IMR-90 (cell line): ENCODE results near the gene SMIM7. TPM values are rescaled to one million over a fixed set of nuclear protein-coding genes. Genes with fewer than 3 reads are reported as not detected.

Experiments used
- ATAC-seq: fragments of 200-7000 bp; cut with Tn5 transposase; 2 replicates; pipeline ENCODE4 v1.9.1; 2020; ENCODE audit warnings: low read depth, mild to moderate bottlenecking, moderate library complexity
- BruUV-seq: library from RNA; stranded (reverse); fragments of 400-500 nt; replicated peaks from 2 replicates; lab custom pipeline; 2021; lab: Mats Ljungman, UMichigan
- CTCF ChIA-PET: fragments of 300-600 bp; formaldehyde crosslinking; extraction: SDS; loops from one replicate; lab custom pipeline; 2021; ENCODE audit warnings: antibody characterized with exemption; lab: Yijun Ruan, JAX
- POLR2A ChIA-PET: fragments of 300-600 bp; sonication (Branson Sonifier 250); formaldehyde crosslinking; loops from one replicate; lab custom pipeline; 2022; ENCODE audit warnings: antibody characterized with exemption; ENCODE audit not compliant: unreplicated experiment; lab: Charles Lee
- DNase-seq: peaks from one replicate; pipeline ENCODE4 v3.0.0; 2013
- H2AFZ ChIP-seq: replicated peaks from 2 replicates; pipeline ENCODE3; 2013; ENCODE audit warnings: low read length, mild to moderate bottlenecking; ENCODE audit not compliant: poor library complexity
- H2AK5ac ChIP-seq: 2 replicates; pipeline ENCODE4 v1.6.1; 2013; ENCODE audit warnings: low read depth, low read length, inconsistent platforms
- H2AK9ac ChIP-seq: replicated peaks from 2 replicates; pipeline ENCODE3; 2013; ENCODE audit warnings: mild to moderate bottlenecking, low read depth, low read length, moderate library complexity; ENCODE audit not compliant: poor library complexity
- H2BK120ac ChIP-seq: 2 replicates; pipeline ENCODE4 v1.6.1; 2013; ENCODE audit warnings: low read depth, low read length, inconsistent platforms
- H2BK15ac ChIP-seq: 3 replicates; pipeline ENCODE4 v1.6.1; 2013; ENCODE audit warnings: low read depth, low read length, inconsistent platforms
- H2BK20ac ChIP-seq: 2 replicates; pipeline ENCODE4 v1.6.1; 2013; ENCODE audit warnings: low read depth, mild to moderate bottlenecking, inconsistent platforms, low read length, moderate library complexity
- H2BK5ac ChIP-seq: 2 replicates; pipeline ENCODE4 v1.6.1; 2013; ENCODE audit warnings: mild to moderate bottlenecking, low read depth, low read length, inconsistent platforms; ENCODE audit not compliant: poor library complexity, severe bottlenecking
- H3K14ac ChIP-seq: replicated peaks from 2 replicates; pipeline ENCODE4 v1.6.1; 2013; ENCODE audit warnings: low read depth, low read length, inconsistent platforms
- H3K18ac ChIP-seq: 2 replicates; pipeline ENCODE4 v1.6.1; 2013; ENCODE audit warnings: low read depth, low read length, control low read depth
- H3K23ac ChIP-seq: 2 replicates; pipeline ENCODE4 v1.6.1; 2013; ENCODE audit warnings: low read depth, low read length, inconsistent platforms
- H3K27ac ChIP-seq: 2 replicates; pipeline ENCODE4 v1.5.1; 2013; ENCODE audit warnings: mild to moderate bottlenecking, control low read depth, low read length; ENCODE audit not compliant: insufficient read depth
- H3K27me3 ChIP-seq: 2 replicates; pipeline ENCODE4 v1.6.1; 2013; ENCODE audit warnings: low read length; ENCODE audit not compliant: control insufficient read depth, insufficient read depth
- H3K36me3 ChIP-seq: 2 replicates; pipeline ENCODE4 v1.6.1; 2013; ENCODE audit warnings: low read length, mixed read lengths; ENCODE audit not compliant: control insufficient read depth, insufficient read depth
- H3K4ac ChIP-seq: 2 replicates; pipeline ENCODE4 v1.6.1; 2013; ENCODE audit warnings: low read depth, low read length, inconsistent platforms
- H3K4me1 ChIP-seq: 2 replicates; pipeline ENCODE4 v1.6.1; 2013; ENCODE audit warnings: low read length, mixed read lengths; ENCODE audit not compliant: control insufficient read depth, insufficient read depth
- H3K4me2 ChIP-seq: 2 replicates; pipeline ENCODE4 v1.6.1; 2013; ENCODE audit warnings: low read depth, mild to moderate bottlenecking, control low read depth, low read length, moderate library complexity
- H3K4me3 ChIP-seq: 2 replicates; pipeline ENCODE4 v1.5.1; 2013; ENCODE audit warnings: low read depth, mild to moderate bottlenecking, control low read depth, low read length, moderate library complexity; ENCODE audit not compliant: insufficient read depth
- H3K56ac ChIP-seq: 2 replicates; pipeline ENCODE4 v1.6.1; 2013; ENCODE audit warnings: low read length, inconsistent platforms; ENCODE audit not compliant: insufficient read depth; ENCODE audit errors: extremely low read depth
- H3K79me1 ChIP-seq, 2 experiments: 2 replicates each; pipeline ENCODE4 v1.6.1; 2013; ENCODE audit warnings: low read length in 2 of 2, inconsistent platforms in 1 of 2, low read depth in 1 of 2
- H3K9ac ChIP-seq: 2 replicates; pipeline ENCODE4 v1.6.1; 2013; ENCODE audit warnings: low read depth, low read length, control low read depth
- H3K9me1 ChIP-seq: 2 replicates; pipeline ENCODE4 v1.6.1; 2013; ENCODE audit warnings: low read length, inconsistent platforms; ENCODE audit not compliant: insufficient read depth
- H3K9me3 ChIP-seq: 2 replicates; pipeline ENCODE4 v1.6.1; 2013; ENCODE audit warnings: low read length; ENCODE audit not compliant: control insufficient read depth, insufficient read depth
- H4K20me1 ChIP-seq: 2 replicates; pipeline ENCODE4 v1.6.1; 2013; ENCODE audit warnings: low read length, inconsistent platforms; ENCODE audit not compliant: insufficient read depth
- H4K5ac ChIP-seq: 2 replicates; pipeline ENCODE4 v1.6.1; 2013; ENCODE audit warnings: mild to moderate bottlenecking, low read depth, low read length, control low read depth
- H4K8ac ChIP-seq, 2 experiments: 2 replicates each; pipeline ENCODE4 v1.6.1; 2013; ENCODE audit warnings: low read depth in 2 of 2, low read length in 2 of 2, control low read depth in 1 of 2, inconsistent platforms in 1 of 2
- H4K91ac ChIP-seq: 2 replicates; pipeline ENCODE4 v1.6.1; 2013; ENCODE audit warnings: low read depth, low read length, inconsistent platforms; ENCODE audit not compliant: insufficient read depth
- CHD1 ChIP-seq: IDR thresholded peaks from 2 replicates; pipeline ENCODE4 v1.6.1; 2012; ENCODE audit warnings: low read depth, low read length, improper control_type of control experiment
- MXI1 ChIP-seq: IDR thresholded peaks from 2 replicates; pipeline ENCODE4 v1.6.1; 2012; ENCODE audit warnings: low read depth, mild to moderate bottlenecking, low read length, moderate library complexity, borderline replicate concordance
- POLR2A ChIP-seq: IDR thresholded peaks from 2 replicates; pipeline ENCODE4 v1.6.1; 2012; ENCODE audit warnings: mild to moderate bottlenecking, low read depth, low read length
- RAD21 ChIP-seq: IDR thresholded peaks from 2 replicates; pipeline ENCODE4 v1.6.1; 2012; ENCODE audit warnings: low read length, improper control_type of control experiment
- RFX5 ChIP-seq: IDR thresholded peaks from 2 replicates; pipeline ENCODE4 v1.8.0; 2012; ENCODE audit warnings: low read depth, mild to moderate bottlenecking, low read length, moderate library complexity
- WGBS, 2 experiments: methylation state at CpG; one replicate each; pipeline versions ENCODE4 v1.1.5 to v1.1.7; 2013; ENCODE audit warnings: missing lambda C conversion rate in 2 of 2; ENCODE audit not compliant: insufficient read length in 1 of 2; ENCODE audit errors: extremely low coverage in 2 of 2; 5-methylcytosine and 5-hydroxymethylcytosine counted together
- dilution Hi-C: fragments of 300-500 bp; cut with HindIII; formaldehyde crosslinking; loops from one replicate; pipeline ENCODE4 v1.14.3; 2018; ENCODE audit warnings: low sequenced_read_pairs; ENCODE audit not compliant: unreplicated experiment
- in situ Hi-C: fragments of 300-500 bp; cut with MboI; formaldehyde crosslinking; loops from 3 replicates; pipeline ENCODE4 v1.14.3; 2019; ENCODE audit warnings: low sequenced_read_pairs, inconsistent platforms, mixed read lengths
- intact Hi-C: fragments of 100-400 bp; cut with micrococcal nuclease; formaldehyde crosslinking; loops from 2 replicates; pipeline ENCODE4 v1.10.0; 2022
- polyA plus RNA-seq, 3 experiments: library from polyadenylated mRNA; depleted of rRNA; stranded (reverse); fragments of >200 nt; gene quantifications; 2 replicates each; pipeline ENCODE4 v1.2.3, GENCODE V29; 2012; ENCODE audit warnings: low replicate concordance in 1 of 3
- total RNA-seq: library from RNA; depleted of rRNA; stranded (reverse); fragments of >200 nt; gene quantifications from 2 replicates; pipeline ENCODE4 v1.2.3, GENCODE V29; 2012
- TF ChIP-seq, protein P1 (sequence below): fragments of 150-350 bp; IDR thresholded peaks from 2 replicates; pipeline ENCODE4 v1.6.1; 2016; ENCODE audit warnings: low read depth, mild to moderate bottlenecking, low read length, moderate library complexity, borderline replicate concordance

The SMIM7 gene
- total and polyA plus RNA-seq, 2 of the 4 experiments (the other 2 are of a cell fraction) = 55.7 to 64.8 TPM

DNA sequence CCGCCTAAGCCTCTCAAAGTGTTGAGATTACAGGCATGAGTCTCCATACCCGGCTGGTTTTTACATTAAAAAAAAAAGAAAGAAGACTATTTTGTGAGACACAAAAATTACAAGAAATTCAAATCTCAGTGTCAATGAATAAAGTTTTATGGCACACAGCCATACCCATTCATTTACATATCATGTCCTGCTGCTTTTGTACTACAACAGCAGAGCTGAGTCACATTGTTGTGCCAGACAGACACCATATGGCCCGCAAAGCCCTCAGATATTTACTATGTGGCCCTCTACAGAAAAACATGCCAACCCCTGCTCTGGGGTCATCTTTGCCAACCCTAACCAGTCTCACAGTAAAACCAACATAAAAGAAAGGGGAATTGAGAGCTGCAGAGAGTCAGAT lies 5.3 kb downstream of the SMIM7 start:
- no peak overlapping the region for H3K56ac ChIP-seq
- no peak overlapping the region for H3K4me2 ChIP-seq
- ATAC-seq (no peak), DNase-seq (no peak)
- intact Hi-C loops = no loop called here
- H3K9ac ChIP-seq = no peak overlapping the region
- no TSS peak for BruUV-seq
- no peak overlapping the region for H2AK9ac ChIP-seq
- H2AFZ ChIP-seq = no peak overlapping the region
- in situ Hi-C loops = no loop called here
- H4K5ac ChIP-seq = no peak overlapping the region
- no peak overlapping the region for H2BK15ac ChIP-seq
- no peak overlapping the region for H3K23ac ChIP-seq
- H3K18ac ChIP-seq = no peak overlapping the region
- H3K4ac ChIP-seq = no peak overlapping the region
- TF ChIP-seq CHD1 = no peak
- no peak for TF ChIP-seq MXI1
- no peak for TF ChIP-seq RFX5
- no peak for TF ChIP-seq RAD21
- TF ChIP-seq POLR2A = no peak
- TF ChIP-seq, protein P1, sequence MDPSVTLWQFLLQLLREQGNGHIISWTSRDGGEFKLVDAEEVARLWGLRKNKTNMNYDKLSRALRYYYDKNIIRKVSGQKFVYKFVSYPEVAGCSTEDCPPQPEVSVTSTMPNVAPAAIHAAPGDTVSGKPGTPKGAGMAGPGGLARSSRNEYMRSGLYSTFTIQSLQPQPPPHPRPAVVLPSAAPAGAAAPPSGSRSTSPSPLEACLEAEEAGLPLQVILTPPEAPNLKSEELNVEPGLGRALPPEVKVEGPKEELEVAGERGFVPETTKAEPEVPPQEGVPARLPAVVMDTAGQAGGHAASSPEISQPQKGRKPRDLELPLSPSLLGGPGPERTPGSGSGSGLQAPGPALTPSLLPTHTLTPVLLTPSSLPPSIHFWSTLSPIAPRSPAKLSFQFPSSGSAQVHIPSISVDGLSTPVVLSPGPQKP = no peak
- dilution Hi-C loops = no loop called here
- peaks cover 59% of the 10 kb centered on the region for H3K36me3 ChIP-seq
- no peaks in the 10 kb centered on the region for H3K27me3 ChIP-seq
- H4K20me1 ChIP-seq = peaks cover 52% of the 10 kb centered on the region
- H3K14ac ChIP-seq = no peak overlapping the region
- no peaks in the 10 kb centered on the region for H3K4me1 ChIP-seq
- no peak overlapping the region for H2BK20ac ChIP-seq
- no peak overlapping the region for H4K91ac ChIP-seq
- CTCF ChIA-PET = no interaction called here
- no CpG with 5 or more reads among the region's 3 CpGs for WGBS, 2 experiments
- no peak overlapping the region for H3K27ac ChIP-seq
- POLR2A ChIA-PET = interaction anchor here (0.6 kb wide), 1 partner anchor 30 kb away, joined by 3 read pairs; no protein-coding TSS in a partner anchor
- peaks cover 51 to 82% of the 10 kb centered on the region in 2 experiments for H3K79me1 ChIP-seq
- H3K9me3 ChIP-seq = no peaks in the 10 kb centered on the region
- no peak overlapping the region for H2BK5ac ChIP-seq
- no peak overlapping the region for H2AK5ac ChIP-seq
- no peak overlapping the region for H4K8ac ChIP-seq
- no peak overlapping the region for H3K4me3 ChIP-seq
- H2BK120ac ChIP-seq = no peak overlapping the region
- H3K9me1 ChIP-seq = peaks cover 29% of the 10 kb centered on the region
